GM12878 (cell line): ENCODE results near the gene MRNIP. TPM values are rescaled to one million over a fixed set of nuclear protein-coding genes. Genes with fewer than 3 reads are reported as not detected.

Experiments used
- IRF4 ChIP-seq: IDR thresholded peaks from 2 replicates; pipeline ENCODE4 v1.6.1; 2011; ENCODE audit warnings: low read depth, low read length
- PAX8 ChIP-seq: fragments of 450-650 bp; IDR thresholded peaks from 2 replicates; pipeline ENCODE4 v1.6.1; 2017; ENCODE audit warnings: mild to moderate bottlenecking, moderate library complexity
- POLR2AphosphoS2 ChIP-seq: IDR thresholded peaks from 2 replicates; pipeline ENCODE4 v1.6.1; 2011; ENCODE audit warnings: low read depth, mild to moderate bottlenecking, low read length, improper control_type of control experiment, moderate library complexity
- RB1 ChIP-seq: fragments of 450-650 bp; formaldehyde crosslinking; IDR thresholded peaks from 2 replicates; pipeline ENCODE4 v1.6.1; 2017; ENCODE audit warnings: mild to moderate bottlenecking, borderline replicate concordance
- SMARCA5 ChIP-seq: fragments of 450-650 bp; IDR thresholded peaks from 2 replicates; pipeline ENCODE4 v1.6.1; 2017; ENCODE audit warnings: mild to moderate bottlenecking
- SUPT20H ChIP-seq: IDR thresholded peaks from 2 replicates; pipeline ENCODE4 v1.6.1; 2011; ENCODE audit warnings: low read depth, mild to moderate bottlenecking, low read length, moderate library complexity, borderline replicate concordance; ENCODE audit not compliant: control insufficient read depth
- TARDBP ChIP-seq: IDR thresholded peaks from 2 replicates; pipeline ENCODE4 v1.6.1; 2016; ENCODE audit warnings: borderline replicate concordance
- polyA plus RNA-seq, 11 experiments: library from polyadenylated mRNA; depleted of rRNA in 4 of 11; unstranded in 6 of 11; stranded (reverse) in 5 of 11; fragments of >200 nt; fragmentation: Nextera tagmentation in 4 of 11; fragmentation: Illumina TruSeq in 1 of 11; extraction: Ambion mirVana in 4 of 11; extraction: Trizol in 1 of 11; gene quantifications; 1 replicate in 1 of 11; 2 replicates in 10 of 11; pipeline versions ENCODE4 v1.2.1 to v1.2.3, GENCODE V29; 2011 to 2016; ENCODE audit warnings: inconsistent platforms in 2 of 11, missing spikeins in 2 of 11, low read depth in 1 of 11
- total RNA-seq, 4 experiments: library from RNA; depleted of rRNA in 3 of 4; stranded (reverse); fragments of >200 nt in 3 of 4; fragmentation: Illumina TruSeq in 1 of 4; extraction: Trizol in 1 of 4; gene quantifications; 2 replicates each; pipeline versions ENCODE4 v1.2.1 to v1.2.3, GENCODE V29; 2013 to 2021
- TF ChIP-seq, protein P1 (sequence below): fragments of 450-650 bp; formaldehyde crosslinking; IDR thresholded peaks from 2 replicates; pipeline ENCODE4 v1.4.0; 2020; ENCODE audit warnings: mild to moderate bottlenecking, moderate library complexity
- TF ChIP-seq, protein P2 (sequence below): IDR thresholded peaks from 2 replicates; pipeline ENCODE4 v1.6.1; 2012; ENCODE audit warnings: mild to moderate bottlenecking, low read depth, low read length
- TF ChIP-seq, protein P3 (sequence below): IDR thresholded peaks from 2 replicates; pipeline ENCODE4 v1.6.1; 2011; ENCODE audit warnings: low read depth, low read length, improper control_type of control experiment, borderline replicate concordance

Gene MRNIP
- total and polyA plus RNA-seq, 10 of the 15 experiments (the other 5 are each of a cell fraction or from before 2014, with no cell fraction given) = 2.4 to 30.4 (median 13.1) TPM

DNA sequence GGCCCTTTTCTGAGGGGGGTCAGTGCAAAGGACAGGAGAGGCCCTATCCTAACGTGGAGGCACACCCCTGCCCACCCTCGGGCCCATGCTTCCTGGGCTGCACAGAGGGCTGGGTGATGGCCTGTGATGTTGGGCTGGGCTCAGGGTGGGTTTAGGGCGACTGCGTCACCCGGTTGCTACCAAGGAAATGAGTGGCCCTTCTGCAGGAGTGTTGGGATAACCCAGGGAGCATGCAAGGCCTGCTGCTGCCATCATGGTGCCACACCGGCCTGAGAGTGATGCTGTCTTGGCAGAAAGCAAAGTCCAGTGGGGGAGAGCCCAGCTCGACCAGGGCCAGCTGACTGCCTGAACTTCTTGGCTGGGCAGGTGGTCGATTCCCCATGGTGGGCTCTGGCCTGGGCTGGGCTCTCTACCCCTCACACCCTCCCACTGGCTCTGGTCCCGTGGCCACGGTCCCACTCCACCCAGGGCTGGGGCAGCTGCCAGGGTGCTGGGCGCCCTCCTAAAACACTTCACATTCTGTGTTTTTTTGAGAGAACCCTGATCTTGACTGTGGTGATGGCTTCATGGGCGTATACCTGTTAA, 21.5 kb upstream of the MRNIP start (continued):
- TF ChIP-seq PAX8 (no peak), IRF4 (no peak), TARDBP (no peak), SUPT20H (no peak), SMARCA5 (no peak), POLR2AphosphoS2 (no peak), RB1 (no peak)
- TF ChIP-seq, protein P1, sequence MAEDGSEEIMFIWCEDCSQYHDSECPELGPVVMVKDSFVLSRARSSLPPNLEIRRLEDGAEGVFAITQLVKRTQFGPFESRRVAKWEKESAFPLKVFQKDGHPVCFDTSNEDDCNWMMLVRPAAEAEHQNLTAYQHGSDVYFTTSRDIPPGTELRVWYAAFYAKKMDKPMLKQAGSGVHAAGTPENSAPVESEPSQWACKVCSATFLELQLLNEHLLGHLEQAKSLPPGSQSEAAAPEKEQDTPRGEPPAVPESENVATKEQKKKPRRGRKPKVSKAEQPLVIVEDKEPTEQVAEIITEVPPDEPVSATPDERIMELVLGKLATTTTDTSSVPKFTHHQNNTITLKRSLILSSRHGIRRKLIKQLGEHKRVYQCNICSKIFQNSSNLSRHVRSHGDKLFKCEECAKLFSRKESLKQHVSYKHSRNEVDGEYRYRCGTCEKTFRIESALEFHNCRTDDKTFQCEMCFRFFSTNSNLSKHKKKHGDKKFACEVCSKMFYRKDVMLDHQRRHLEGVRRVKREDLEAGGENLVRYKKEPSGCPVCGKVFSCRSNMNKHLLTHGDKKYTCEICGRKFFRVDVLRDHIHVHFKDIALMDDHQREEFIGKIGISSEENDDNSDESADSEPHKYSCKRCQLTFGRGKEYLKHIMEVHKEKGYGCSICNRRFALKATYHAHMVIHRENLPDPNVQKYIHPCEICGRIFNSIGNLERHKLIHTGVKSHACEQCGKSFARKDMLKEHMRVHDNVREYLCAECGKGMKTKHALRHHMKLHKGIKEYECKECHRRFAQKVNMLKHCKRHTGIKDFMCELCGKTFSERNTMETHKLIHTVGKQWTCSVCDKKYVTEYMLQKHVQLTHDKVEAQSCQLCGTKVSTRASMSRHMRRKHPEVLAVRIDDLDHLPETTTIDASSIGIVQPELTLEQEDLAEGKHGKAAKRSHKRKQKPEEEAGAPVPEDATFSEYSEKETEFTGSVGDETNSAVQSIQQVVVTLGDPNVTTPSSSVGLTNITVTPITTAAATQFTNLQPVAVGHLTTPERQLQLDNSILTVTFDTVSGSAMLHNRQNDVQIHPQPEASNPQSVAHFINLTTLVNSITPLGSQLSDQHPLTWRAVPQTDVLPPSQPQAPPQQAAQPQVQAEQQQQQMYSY (CRISPR knock-in tag) = no peak
- TF ChIP-seq, protein P2, sequence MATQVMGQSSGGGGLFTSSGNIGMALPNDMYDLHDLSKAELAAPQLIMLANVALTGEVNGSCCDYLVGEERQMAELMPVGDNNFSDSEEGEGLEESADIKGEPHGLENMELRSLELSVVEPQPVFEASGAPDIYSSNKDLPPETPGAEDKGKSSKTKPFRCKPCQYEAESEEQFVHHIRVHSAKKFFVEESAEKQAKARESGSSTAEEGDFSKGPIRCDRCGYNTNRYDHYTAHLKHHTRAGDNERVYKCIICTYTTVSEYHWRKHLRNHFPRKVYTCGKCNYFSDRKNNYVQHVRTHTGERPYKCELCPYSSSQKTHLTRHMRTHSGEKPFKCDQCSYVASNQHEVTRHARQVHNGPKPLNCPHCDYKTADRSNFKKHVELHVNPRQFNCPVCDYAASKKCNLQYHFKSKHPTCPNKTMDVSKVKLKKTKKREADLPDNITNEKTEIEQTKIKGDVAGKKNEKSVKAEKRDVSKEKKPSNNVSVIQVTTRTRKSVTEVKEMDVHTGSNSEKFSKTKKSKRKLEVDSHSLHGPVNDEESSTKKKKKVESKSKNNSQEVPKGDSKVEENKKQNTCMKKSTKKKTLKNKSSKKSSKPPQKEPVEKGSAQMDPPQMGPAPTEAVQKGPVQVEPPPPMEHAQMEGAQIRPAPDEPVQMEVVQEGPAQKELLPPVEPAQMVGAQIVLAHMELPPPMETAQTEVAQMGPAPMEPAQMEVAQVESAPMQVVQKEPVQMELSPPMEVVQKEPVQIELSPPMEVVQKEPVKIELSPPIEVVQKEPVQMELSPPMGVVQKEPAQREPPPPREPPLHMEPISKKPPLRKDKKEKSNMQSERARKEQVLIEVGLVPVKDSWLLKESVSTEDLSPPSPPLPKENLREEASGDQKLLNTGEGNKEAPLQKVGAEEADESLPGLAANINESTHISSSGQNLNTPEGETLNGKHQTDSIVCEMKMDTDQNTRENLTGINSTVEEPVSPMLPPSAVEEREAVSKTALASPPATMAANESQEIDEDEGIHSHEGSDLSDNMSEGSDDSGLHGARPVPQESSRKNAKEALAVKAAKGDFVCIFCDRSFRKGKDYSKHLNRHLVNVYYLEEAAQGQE = no peak
- TF ChIP-seq, protein P3, sequence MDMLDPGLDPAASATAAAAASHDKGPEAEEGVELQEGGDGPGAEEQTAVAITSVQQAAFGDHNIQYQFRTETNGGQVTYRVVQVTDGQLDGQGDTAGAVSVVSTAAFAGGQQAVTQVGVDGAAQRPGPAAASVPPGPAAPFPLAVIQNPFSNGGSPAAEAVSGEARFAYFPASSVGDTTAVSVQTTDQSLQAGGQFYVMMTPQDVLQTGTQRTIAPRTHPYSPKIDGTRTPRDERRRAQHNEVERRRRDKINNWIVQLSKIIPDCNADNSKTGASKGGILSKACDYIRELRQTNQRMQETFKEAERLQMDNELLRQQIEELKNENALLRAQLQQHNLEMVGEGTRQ = no peak
